HG03064 (cell line): ENCODE results near the gene DNER.
"Not testable (repeated sequence)": the region's sequence is repeated elsewhere in the genome, so short reads cannot be mapped to it uniquely, and the experiment has no call there.

Experiments used
- ATAC-seq: cut with Tn5 transposase; IDR thresholded peaks from one replicate; pipeline ENCODE4 v1.9.1; 2021; ENCODE audit warnings: low read depth; ENCODE audit not compliant: unreplicated experiment

The DNER gene

GRCh38 chr2:229714080-229714735 is at the start of gene DNER:
Gene DNER, minus strand, starts transcription at chr2:229714555. Its CDS starts 132 bp downstream, at chr2:229714423.
- ATAC-seq, result peak; percentile 80

- ATAC-seq, result no peak
These were observed 47.3 kb upstream of the DNER start for GRCh38 chr2:229761663-229762062.

- ATAC-seq, result not testable (repeated sequence)
These were observed 43.1 kb upstream of the DNER start for GRCh38 chr2:229757462-229757861.

- ATAC-seq, result no peak
These were observed 38.8 kb upstream of the DNER start for GRCh38 chr2:229752970-229753729.

- ATAC-seq, result no peak
These were observed 35.4 kb upstream of the DNER start for GRCh38 chr2:229749779-229750178.

GRCh38 chr2:229748950-229749349 is 34.6 kb upstream of the DNER start:
- no peak for ATAC-seq

GRCh38 chr2:229742691-229743090 is 28.3 kb upstream of the DNER start:
- not testable (repeated sequence) for ATAC-seq

GRCh38 chr2:229740279-229740678 is 25.9 kb upstream of the DNER start:
- no peak for ATAC-seq

GRCh38 chr2:229738024-229738625 is 23.8 kb upstream of the DNER start:
- ATAC-seq, result no peak

GRCh38 chr2:229734410-229734809 is 20.1 kb upstream of the DNER start:
- ATAC-seq, result no peak

- no peak for ATAC-seq
These were observed 19.4 kb upstream of the DNER start for GRCh38 chr2:229733611-229734245.

GRCh38 chr2:229732897-229733296 is 18.5 kb upstream of the DNER start:
- ATAC-seq, result no peak

GRCh38 chr2:229731916-229732315 is 17.6 kb upstream of the DNER start:
- ATAC-seq, result no peak

- ATAC-seq, result no peak
These were observed 17.0 kb upstream of the DNER start for GRCh38 chr2:229731363-229731762.

- ATAC-seq, result no peak
These were observed 14.0 kb upstream of the DNER start for GRCh38 chr2:229728370-229728769.

GRCh38 chr2:229726643-229727042 is 12.3 kb upstream of the DNER start:
- ATAC-seq, result no peak

GRCh38 chr2:229725716-229726574 is 11.6 kb upstream of the DNER start:
- ATAC-seq, result no peak

- ATAC-seq, result not testable (repeated sequence)
These were observed 8.8 kb upstream of the DNER start for GRCh38 chr2:229723192-229723591.

GRCh38 chr2:229719926-229720647 is 5.7 kb upstream of the DNER start:
- ATAC-seq, result no peak

GRCh38 chr2:229718057-229718456 is 3.7 kb upstream of the DNER start:
- ATAC-seq, result no peak
